Left renal pelvis (tissue), 4 donors: ENCODE results near the gene TMEM30A. TPM values are rescaled to one million over a fixed set of nuclear protein-coding genes. Genes with fewer than 3 reads are reported as not detected.
A peak's percentile ranks its signal among the peaks of the same experiment; 100 is the strongest.

Experiments
- DNase-seq, 4 donors: peaks; one replicate each; pipeline ENCODE4 v3.0.0-alpha.2; 2013; ENCODE audit warnings: low read depth in 4 of 4, low spot score in 3 of 4
- polyA plus RNA-seq, 4 donors: library from polyadenylated mRNA; unstranded; fragments of 120-200 nt; gene quantifications; one replicate each; pipeline ENCODE4 v1.2.1, GENCODE V29; 2013; ENCODE audit not compliant: insufficient read length in 4 of 4

Gene TMEM30A
- polyA plus RNA-seq: 100 to 1,000 TPM in 3 of 4 donors, 10 to 100 TPM in 1; 97.2 to 148 (median 127) TPM

GRCh38 chr6:75284632-75285282 is at the start of gene TMEM30A:
TSS of gene TMEM30A (minus strand) at chr6:75284792. CDS start at chr6:75284638, 154 bp downstream.
- DNase-seq: peak; percentile 97 to 98 (median 98)

GRCh38 chr6:75333676-75334200 is 49.1 kb upstream of the TMEM30A start:
- DNase-seq: no peak

- no peak for DNase-seq
Measured at GRCh38 chr6:75331151-75331550, 46.6 kb upstream of the TMEM30A start.

- no peak for DNase-seq
Measured at GRCh38 chr6:75329703-75330102, 45.1 kb upstream of the TMEM30A start.

GRCh38 chr6:75327807-75328206 is 43.2 kb upstream of the TMEM30A start:
- no peak for DNase-seq

GRCh38 chr6:75326557-75327258 is 42.1 kb upstream of the TMEM30A start:
- DNase-seq: no peak

GRCh38 chr6:75318900-75319299 is 34.3 kb upstream of the TMEM30A start:
- DNase-seq: no peak

- no peak for DNase-seq
Measured at GRCh38 chr6:75317503-75318206, 33.1 kb upstream of the TMEM30A start.

- DNase-seq: no peak
Measured at GRCh38 chr6:75315978-75316377, 31.4 kb upstream of the TMEM30A start.

GRCh38 chr6:75308250-75308988 is 23.8 kb upstream of the TMEM30A start:
- DNase-seq: no peak

GRCh38 chr6:75307364-75308004 is 22.9 kb upstream of the TMEM30A start:
- no peak for DNase-seq

GRCh38 chr6:75306064-75306463 is 21.5 kb upstream of the TMEM30A start:
- DNase-seq: no peak

- no peak for DNase-seq
Measured at GRCh38 chr6:75305573-75305972, 21.0 kb upstream of the TMEM30A start.

GRCh38 chr6:75302280-75302679 is 17.7 kb upstream of the TMEM30A start:
- no peak for DNase-seq

- no peak for DNase-seq
Measured at GRCh38 chr6:75301537-75301936, 16.9 kb upstream of the TMEM30A start.

GRCh38 chr6:75301088-75301487 is 16.5 kb upstream of the TMEM30A start:
- no peak for DNase-seq

- no peak for DNase-seq
Measured at GRCh38 chr6:75300531-75300855, 15.9 kb upstream of the TMEM30A start.

GRCh38 chr6:75299801-75300530 is 15.4 kb upstream of the TMEM30A start:
- DNase-seq: no peak
